Upper lobe of left lung (tissue), 4 donors: ENCODE results near the gene DNAJB2.

Source experiments
- POLR2AphosphoS5 ChIP-seq, 2 donors: sonication (generic); formaldehyde crosslinking; IDR thresholded peaks; one replicate each; pipeline ENCODE4 v1.5.1; 2017; ENCODE audit warnings: antibody characterized with exemption in 2 of 2
- TF ChIP-seq, protein P1 (sequence below), 6 experiments: fragments of 450-650 bp in 4 of 6; fragments of 200-600 bp in 2 of 6; sonication (generic) in 2 of 6; IDR thresholded peaks; one replicate each; pipeline ENCODE4 v1.5.1; 2016 to 2019; ENCODE audit warnings: antibody characterized with exemption in 6 of 6

DNA sequence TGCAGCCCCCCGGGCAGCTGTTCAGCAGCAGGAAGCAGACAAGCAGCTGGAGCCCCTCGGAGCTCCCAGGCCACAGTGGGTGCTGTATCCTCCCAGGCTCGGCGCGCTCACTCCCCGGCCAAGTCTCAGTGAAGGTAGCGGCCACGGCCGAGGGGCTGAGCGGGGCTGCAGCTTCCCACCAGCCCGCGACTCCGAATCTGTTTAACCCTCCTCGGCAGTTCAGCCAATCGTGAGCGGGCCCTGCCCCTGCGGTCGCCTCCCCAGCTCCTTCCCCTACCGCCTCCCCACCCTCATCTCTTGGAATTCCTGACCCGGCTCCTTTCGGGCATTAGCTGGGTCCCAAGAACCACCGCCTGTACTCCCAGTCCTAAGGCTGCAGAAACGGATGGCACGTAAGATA lies 53.4 kb downstream of the DNAJB2 start, which contains the start of gene RESP18:
- TF ChIP-seq POLR2AphosphoS5 (IDR thresholded peaks at IDR 0.05) = no peak
- TF ChIP-seq, protein P1, sequence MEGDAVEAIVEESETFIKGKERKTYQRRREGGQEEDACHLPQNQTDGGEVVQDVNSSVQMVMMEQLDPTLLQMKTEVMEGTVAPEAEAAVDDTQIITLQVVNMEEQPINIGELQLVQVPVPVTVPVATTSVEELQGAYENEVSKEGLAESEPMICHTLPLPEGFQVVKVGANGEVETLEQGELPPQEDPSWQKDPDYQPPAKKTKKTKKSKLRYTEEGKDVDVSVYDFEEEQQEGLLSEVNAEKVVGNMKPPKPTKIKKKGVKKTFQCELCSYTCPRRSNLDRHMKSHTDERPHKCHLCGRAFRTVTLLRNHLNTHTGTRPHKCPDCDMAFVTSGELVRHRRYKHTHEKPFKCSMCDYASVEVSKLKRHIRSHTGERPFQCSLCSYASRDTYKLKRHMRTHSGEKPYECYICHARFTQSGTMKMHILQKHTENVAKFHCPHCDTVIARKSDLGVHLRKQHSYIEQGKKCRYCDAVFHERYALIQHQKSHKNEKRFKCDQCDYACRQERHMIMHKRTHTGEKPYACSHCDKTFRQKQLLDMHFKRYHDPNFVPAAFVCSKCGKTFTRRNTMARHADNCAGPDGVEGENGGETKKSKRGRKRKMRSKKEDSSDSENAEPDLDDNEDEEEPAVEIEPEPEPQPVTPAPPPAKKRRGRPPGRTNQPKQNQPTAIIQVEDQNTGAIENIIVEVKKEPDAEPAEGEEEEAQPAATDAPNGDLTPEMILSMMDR (IDR thresholded peaks at IDR 0.05) = no peak
